SH-SY5Y (cell line): Measurements from ENCODE around the gene ABCG4.

ENCODE experiments used
- GATA2 ChIP-seq: IDR thresholded peaks from 2 replicates; pipeline ENCODE4 v1.6.1; 2011; ENCODE audit warnings: mild to moderate bottlenecking, low read depth, low read length
- GATA3 ChIP-seq: IDR thresholded peaks from 2 replicates; pipeline ENCODE4 v1.6.1; 2011; ENCODE audit warnings: low read depth, mild to moderate bottlenecking, low read length, moderate library complexity

DNA sequence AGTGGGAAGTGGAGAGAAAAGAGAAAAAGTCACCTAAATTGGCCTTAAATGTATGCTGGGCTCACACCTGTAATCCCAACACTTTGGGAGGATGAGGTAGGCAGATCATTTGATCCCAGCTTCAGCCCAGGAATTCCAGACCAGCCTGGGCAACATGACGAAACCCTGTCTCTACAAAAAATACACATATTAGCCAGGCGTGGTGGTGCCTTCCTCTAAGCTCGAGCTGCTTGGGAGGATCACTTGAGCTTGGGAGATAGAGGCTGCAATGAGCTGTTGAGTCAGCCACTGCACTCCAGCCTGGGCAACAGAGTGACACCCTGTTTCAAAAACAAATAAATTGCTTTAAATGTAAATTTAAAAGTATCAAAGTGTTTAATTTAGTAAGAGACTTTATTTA lies 61.2 kb downstream of the ABCG4 start:
- no peak for TF ChIP-seq GATA2
- no peak for TF ChIP-seq GATA3
